HepG2 (cell line): Measurements from ENCODE around the gene LUC7L. TPM values are rescaled to one million over a fixed set of nuclear protein-coding genes. Genes with fewer than 3 reads are reported as not detected.

ENCODE experiments used
- ATF7-NPFF ChIP-seq: sonication (generic); formaldehyde crosslinking; IDR thresholded peaks from 2 replicates; pipeline ENCODE4 v1.8.1; 2023; ENCODE audit warnings: mild to moderate bottlenecking, low read depth, missing genetic modification reagents, moderate library complexity
- FOXO1 ChIP-seq: sonication (generic); formaldehyde crosslinking; IDR thresholded peaks from 2 replicates; pipeline ENCODE4 v1.4.0; 2020; ENCODE audit warnings: missing genetic modification reagents
- GATAD2A ChIP-seq: IDR thresholded peaks from 2 replicates; pipeline ENCODE4 v1.6.1; 2016
- HNRNPH1 ChIP-seq: fragments of 200-400 bp; formaldehyde crosslinking; optimal IDR thresholded peaks from 2 replicates; pipeline ENCODE3; 2017; ENCODE audit warnings: mild to moderate bottlenecking, low read depth, low read length
- JUND ChIP-seq: sonication (generic); formaldehyde crosslinking; IDR thresholded peaks from 2 replicates; pipeline ENCODE4 v1.8.0; 2022; ENCODE audit warnings: mild to moderate bottlenecking, missing genetic modification reagents
- KAT2B ChIP-seq: fragments of 150-350 bp; IDR thresholded peaks from 2 replicates; pipeline ENCODE4 v1.6.1; 2014; ENCODE audit warnings: low read depth, low read length, borderline replicate concordance
- MTA3 ChIP-seq: sonication (generic); formaldehyde crosslinking; IDR thresholded peaks from 2 replicates; pipeline ENCODE4 v1.4.0; 2020; ENCODE audit warnings: missing genetic modification reagents
- SRSF9 ChIP-seq: fragments of 200-400 bp; formaldehyde crosslinking; IDR thresholded peaks from 2 replicates; pipeline ENCODE4 v1.6.1; 2018; ENCODE audit warnings: borderline replicate concordance, mild to moderate bottlenecking, low read depth, low read length; ENCODE audit not compliant: insufficient read depth, poor library complexity, severe bottlenecking
- ZFAT ChIP-seq: sonication (generic); formaldehyde crosslinking; conservative IDR thresholded peaks from 2 replicates; pipeline ENCODE4 v1.8.1; 2023; ENCODE audit warnings: missing genetic modification reagents, inconsistent platforms
- ZNF20 ChIP-seq: sonication (generic); formaldehyde crosslinking; IDR thresholded peaks from 2 replicates; pipeline ENCODE4 v1.4.0; 2020; ENCODE audit warnings: mild to moderate bottlenecking, moderate library complexity, missing genetic modification reagents
- ZNF24 ChIP-seq: fragments of 450-650 bp; IDR thresholded peaks from 2 replicates; pipeline ENCODE4 v1.6.1; 2017; ENCODE audit warnings: antibody characterized with exemption, mild to moderate bottlenecking
- ZNF546 ChIP-seq: sonication (generic); formaldehyde crosslinking; conservative IDR thresholded peaks from 2 replicates; pipeline ENCODE4 v1.8.1; 2023; ENCODE audit warnings: mild to moderate bottlenecking, missing genetic modification reagents
- ZNF557 ChIP-seq: sonication (generic); formaldehyde crosslinking; IDR thresholded peaks from 2 replicates; pipeline ENCODE4 v1.4.0; 2020; ENCODE audit warnings: missing genetic modification reagents
- ZNF710 ChIP-seq: sonication (generic); formaldehyde crosslinking; IDR thresholded peaks from 2 replicates; pipeline ENCODE4 v1.5.0; 2020; ENCODE audit warnings: mild to moderate bottlenecking, missing genetic modification reagents, borderline replicate concordance
- ZNF766 ChIP-seq: sonication (generic); formaldehyde crosslinking; IDR thresholded peaks from 2 replicates; pipeline ENCODE4 v1.5.0; 2020; ENCODE audit warnings: missing genetic modification reagents, borderline replicate concordance
- ZNF839 ChIP-seq: sonication (generic); formaldehyde crosslinking; IDR thresholded peaks from 2 replicates; pipeline ENCODE4 v1.4.0; 2020; ENCODE audit warnings: missing genetic modification reagents, mild to moderate bottlenecking, borderline replicate concordance
- polyA plus RNA-seq, 8 experiments: library from polyadenylated mRNA; depleted of rRNA in 3 of 8; stranded (reverse) in 7 of 8; unstranded in 1 of 8; fragments of >200 nt; fragmentation: Illumina TruSeq in 4 of 8; extraction: Trizol in 4 of 8; gene quantifications; 2 replicates each; pipeline versions ENCODE4 v1.2.1 to v1.2.3, GENCODE V29; 2011 to 2016; ENCODE audit warnings: low read depth in 4 of 8, missing spikeins in 1 of 8, mixed read lengths in 1 of 8; ENCODE audit not compliant: insufficient read depth in 1 of 8
- total RNA-seq, 5 experiments: library from RNA; depleted of rRNA; stranded (reverse); fragments of >200 nt; fragmentation: Illumina TruSeq; extraction: Trizol; gene quantifications; 2 replicates each; pipeline ENCODE4 v1.2.3, GENCODE V29; 2016; ENCODE audit warnings: low read depth in 1 of 5
- TF ChIP-seq, protein P1 (sequence below): sonication (generic); formaldehyde crosslinking; IDR thresholded peaks from 2 replicates; pipeline ENCODE4 v1.4.0; 2020; ENCODE audit warnings: mild to moderate bottlenecking, missing genetic modification reagents
- TF ChIP-seq, protein P2 (sequence below): fragments of 450-650 bp; IDR thresholded peaks from 2 replicates; pipeline ENCODE4 v1.6.1; 2017; ENCODE audit warnings: mild to moderate bottlenecking
- TF ChIP-seq, protein P3 (sequence below): IDR thresholded peaks from 2 replicates; pipeline ENCODE4 v1.6.1; 2012; ENCODE audit warnings: inconsistent platforms
- TF ChIP-seq, protein P4 (sequence below): sonication (generic); formaldehyde crosslinking; IDR thresholded peaks from 2 replicates; pipeline ENCODE4 v1.5.0; 2020; ENCODE audit warnings: missing genetic modification reagents
- TF ChIP-seq, protein P5 (sequence below): sonication (generic); formaldehyde crosslinking; IDR thresholded peaks from 2 replicates; pipeline ENCODE4 v1.8.1; 2023; ENCODE audit warnings: missing genetic modification reagents, inconsistent platforms, borderline replicate concordance

Gene LUC7L
- total and polyA plus RNA-seq, 2 of the 13 experiments (the other 11 are each of a cell fraction or from before 2014, with no cell fraction given) = 48.7 to 56.9 TPM

DNA sequence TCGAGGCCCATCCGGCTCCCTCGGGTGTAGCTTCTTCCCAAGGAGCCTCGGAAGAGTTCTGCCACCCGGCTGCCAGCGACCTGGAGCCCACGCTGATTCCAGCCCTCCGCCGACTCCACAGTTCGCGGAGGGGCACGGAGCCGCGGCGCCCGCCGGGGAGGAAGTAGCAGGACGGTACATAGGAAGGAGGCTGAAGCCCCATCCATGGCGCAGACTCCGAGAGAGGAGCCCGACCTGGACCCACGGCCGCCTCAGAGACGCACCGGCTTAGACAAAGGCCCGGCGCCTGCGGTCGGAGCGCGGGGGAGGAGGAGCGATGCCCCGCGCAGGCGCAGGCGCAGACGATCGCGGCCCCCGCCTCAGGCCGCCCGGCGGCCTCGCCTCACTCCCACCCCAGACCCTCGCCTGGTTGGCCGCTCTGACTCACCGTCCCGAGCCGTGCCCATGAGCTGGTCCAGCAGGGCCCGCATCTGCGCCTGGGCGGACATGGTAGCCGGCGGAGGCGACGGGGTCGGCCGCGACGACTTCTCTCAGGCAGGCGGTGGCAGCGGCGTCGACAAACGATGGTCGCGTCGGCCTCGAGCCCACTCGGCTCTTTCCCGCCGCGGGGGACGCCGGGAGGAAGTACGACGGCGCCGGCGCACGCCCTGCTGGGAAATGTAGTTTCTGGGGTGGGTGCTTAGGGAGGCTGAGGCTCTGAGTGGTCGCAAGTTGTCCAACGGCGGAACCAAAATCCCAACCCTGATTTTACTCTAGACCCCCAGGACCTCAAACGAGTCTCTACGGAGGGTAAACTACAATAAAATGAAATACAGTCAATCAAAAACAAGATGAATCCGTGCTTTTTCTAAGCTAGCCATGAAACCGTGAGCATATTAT is at the start of gene LUC7L (continued):
- TF ChIP-seq ZNF557 (CRISPR knock-in tag) (peak; percentile 84; the same call in 1 of the 2 replicates), ATF7-NPFF (peak; percentile 92), ZNF766 (CRISPR knock-in tag) (peak; percentile 94), SRSF9 (no peak), GATAD2A (CRISPR knock-in tag) (no peak; the same call in 1 of the 2 replicates), ZNF710 (CRISPR knock-in tag) (peak; percentile 74), ZNF20 (CRISPR knock-in tag) (0 out of 2 replicates have a peak, but pooled peaks have one; percentile 58), ZNF546 (CRISPR knock-in tag) (peak; percentile 97), ZNF839 (peak; percentile 91; the same call in 1 of the 2 replicates), JUND (peak; percentile 86), ZFAT (CRISPR knock-in tag) (peak; percentile 91), MTA3 (CRISPR knock-in tag) (0 out of 2 replicates have a peak, but pooled peaks have one; percentile 67), HNRNPH1 (no peak), FOXO1 (CRISPR knock-in tag) (peak; percentile 90), KAT2B (no peak), ZNF24 (no peak)
- TF ChIP-seq, protein P1, sequence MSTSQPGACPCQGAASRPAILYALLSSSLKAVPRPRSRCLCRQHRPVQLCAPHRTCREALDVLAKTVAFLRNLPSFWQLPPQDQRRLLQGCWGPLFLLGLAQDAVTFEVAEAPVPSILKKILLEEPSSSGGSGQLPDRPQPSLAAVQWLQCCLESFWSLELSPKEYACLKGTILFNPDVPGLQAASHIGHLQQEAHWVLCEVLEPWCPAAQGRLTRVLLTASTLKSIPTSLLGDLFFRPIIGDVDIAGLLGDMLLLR (CRISPR knock-in tag) = peak; percentile 98
- TF ChIP-seq, protein P2, sequence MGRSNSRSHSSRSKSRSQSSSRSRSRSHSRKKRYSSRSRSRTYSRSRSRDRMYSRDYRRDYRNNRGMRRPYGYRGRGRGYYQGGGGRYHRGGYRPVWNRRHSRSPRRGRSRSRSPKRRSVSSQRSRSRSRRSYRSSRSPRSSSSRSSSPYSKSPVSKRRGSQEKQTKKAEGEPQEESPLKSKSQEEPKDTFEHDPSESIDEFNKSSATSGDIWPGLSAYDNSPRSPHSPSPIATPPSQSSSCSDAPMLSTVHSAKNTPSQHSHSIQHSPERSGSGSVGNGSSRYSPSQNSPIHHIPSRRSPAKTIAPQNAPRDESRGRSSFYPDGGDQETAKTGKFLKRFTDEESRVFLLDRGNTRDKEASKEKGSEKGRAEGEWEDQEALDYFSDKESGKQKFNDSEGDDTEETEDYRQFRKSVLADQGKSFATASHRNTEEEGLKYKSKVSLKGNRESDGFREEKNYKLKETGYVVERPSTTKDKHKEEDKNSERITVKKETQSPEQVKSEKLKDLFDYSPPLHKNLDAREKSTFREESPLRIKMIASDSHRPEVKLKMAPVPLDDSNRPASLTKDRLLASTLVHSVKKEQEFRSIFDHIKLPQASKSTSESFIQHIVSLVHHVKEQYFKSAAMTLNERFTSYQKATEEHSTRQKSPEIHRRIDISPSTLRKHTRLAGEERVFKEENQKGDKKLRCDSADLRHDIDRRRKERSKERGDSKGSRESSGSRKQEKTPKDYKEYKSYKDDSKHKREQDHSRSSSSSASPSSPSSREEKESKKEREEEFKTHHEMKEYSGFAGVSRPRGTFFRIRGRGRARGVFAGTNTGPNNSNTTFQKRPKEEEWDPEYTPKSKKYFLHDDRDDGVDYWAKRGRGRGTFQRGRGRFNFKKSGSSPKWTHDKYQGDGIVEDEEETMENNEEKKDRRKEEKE = no peak
- TF ChIP-seq, protein P3, sequence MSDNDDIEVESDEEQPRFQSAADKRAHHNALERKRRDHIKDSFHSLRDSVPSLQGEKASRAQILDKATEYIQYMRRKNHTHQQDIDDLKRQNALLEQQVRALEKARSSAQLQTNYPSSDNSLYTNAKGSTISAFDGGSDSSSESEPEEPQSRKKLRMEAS = peak; percentile 99
- TF ChIP-seq, protein P4, sequence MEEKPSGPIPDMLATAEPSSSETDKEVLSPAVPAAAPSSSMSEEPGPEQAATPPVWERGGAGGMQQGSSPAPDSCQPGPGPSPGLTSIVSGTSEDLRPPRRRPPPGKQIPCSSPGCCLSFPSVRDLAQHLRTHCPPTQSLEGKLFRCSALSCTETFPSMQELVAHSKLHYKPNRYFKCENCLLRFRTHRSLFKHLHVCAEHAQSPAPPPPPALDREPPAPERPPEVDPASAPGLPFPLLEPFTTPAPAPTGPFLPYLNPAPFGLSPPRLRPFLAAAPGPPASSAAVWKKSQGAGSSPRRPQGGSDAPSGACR = peak; percentile 66; the same call in 1 of the 2 replicates
- TF ChIP-seq, protein P5, sequence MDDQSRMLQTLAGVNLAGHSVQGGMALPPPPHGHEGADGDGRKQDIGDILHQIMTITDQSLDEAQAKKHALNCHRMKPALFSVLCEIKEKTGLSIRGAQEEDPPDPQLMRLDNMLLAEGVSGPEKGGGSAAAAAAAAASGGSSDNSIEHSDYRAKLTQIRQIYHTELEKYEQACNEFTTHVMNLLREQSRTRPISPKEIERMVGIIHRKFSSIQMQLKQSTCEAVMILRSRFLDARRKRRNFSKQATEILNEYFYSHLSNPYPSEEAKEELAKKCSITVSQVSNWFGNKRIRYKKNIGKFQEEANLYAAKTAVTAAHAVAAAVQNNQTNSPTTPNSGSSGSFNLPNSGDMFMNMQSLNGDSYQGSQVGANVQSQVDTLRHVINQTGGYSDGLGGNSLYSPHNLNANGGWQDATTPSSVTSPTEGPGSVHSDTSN = peak; percentile 37; the same call in 1 of the 2 replicates
